ENCODE results near the gene SP8. TPM values are rescaled to one million over a fixed set of nuclear protein-coding genes. Genes with fewer than 3 reads are reported as not detected.

The SP8 gene
- total RNA-seq, 6 experiments from 2014 or later = not detected

GRCh38 chr7:20798081-20798693, 11.5 kb upstream of the SP8 start:
- H3K9me3 ChIP-seq = no peaks in the 10 kb centered on the region
- no peaks in the 10 kb centered on the region for H3K36me3 ChIP-seq
- peaks cover 10 to 52% of the 10 kb centered on the region in 2 donors for H3K27me3 ChIP-seq
- WGBS (ENCODE audit: insufficient coverage, low coverage, low lambda C conversion rate, missing lambda C conversion rate) = 0% methylated on average over 13 of the region's 77 CpGs
- ATAC-seq (peak; percentile 91 to 99 (median 96)), DNase-seq (peak; percentile 73 to 86 (median 79))
- TF ChIP-seq, protein P1, sequence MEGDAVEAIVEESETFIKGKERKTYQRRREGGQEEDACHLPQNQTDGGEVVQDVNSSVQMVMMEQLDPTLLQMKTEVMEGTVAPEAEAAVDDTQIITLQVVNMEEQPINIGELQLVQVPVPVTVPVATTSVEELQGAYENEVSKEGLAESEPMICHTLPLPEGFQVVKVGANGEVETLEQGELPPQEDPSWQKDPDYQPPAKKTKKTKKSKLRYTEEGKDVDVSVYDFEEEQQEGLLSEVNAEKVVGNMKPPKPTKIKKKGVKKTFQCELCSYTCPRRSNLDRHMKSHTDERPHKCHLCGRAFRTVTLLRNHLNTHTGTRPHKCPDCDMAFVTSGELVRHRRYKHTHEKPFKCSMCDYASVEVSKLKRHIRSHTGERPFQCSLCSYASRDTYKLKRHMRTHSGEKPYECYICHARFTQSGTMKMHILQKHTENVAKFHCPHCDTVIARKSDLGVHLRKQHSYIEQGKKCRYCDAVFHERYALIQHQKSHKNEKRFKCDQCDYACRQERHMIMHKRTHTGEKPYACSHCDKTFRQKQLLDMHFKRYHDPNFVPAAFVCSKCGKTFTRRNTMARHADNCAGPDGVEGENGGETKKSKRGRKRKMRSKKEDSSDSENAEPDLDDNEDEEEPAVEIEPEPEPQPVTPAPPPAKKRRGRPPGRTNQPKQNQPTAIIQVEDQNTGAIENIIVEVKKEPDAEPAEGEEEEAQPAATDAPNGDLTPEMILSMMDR (IDR thresholded peaks at IDR 0.05) = no peak
- no peak for TF ChIP-seq POLR2A (IDR thresholded peaks at IDR 0.05)
- H3K4me3 ChIP-seq = peak overlapping the region; percentile 48 to 57 (median 52)
- H3K4me1 ChIP-seq = peaks cover 0 to 14% (median 3%) of the 10 kb centered on the region in 4 donors
- H3K27ac ChIP-seq = no peak overlapping the region
- intact Hi-C loops (cut with DNase I) = no loop called here

- H3K4me3 ChIP-seq = peak overlapping the region; percentile 27 to 57 (median 40)
- H3K27me3 ChIP-seq = peaks cover 10 to 58% of the 10 kb centered on the region in 2 donors
- H3K4me1 ChIP-seq = peaks cover 0 to 14% (median 3%) of the 10 kb centered on the region in 4 donors
- no peak overlapping the region for H3K27ac ChIP-seq
- WGBS (ENCODE audit: insufficient coverage, low coverage, low lambda C conversion rate, missing lambda C conversion rate) = 7% methylated on average over 15 of the region's 40 CpGs
- intact Hi-C loops (cut with DNase I) = no loop called here
- ATAC-seq (peak in 2 of 4 donors; percentile 48 to 60), DNase-seq (peak in 2 of 3 donors; percentile 57 to 59)
- TF ChIP-seq, protein P1 (IDR thresholded peaks at IDR 0.05) = no peak
- no peak for TF ChIP-seq POLR2A (IDR thresholded peaks at IDR 0.05)
- no peaks in the 10 kb centered on the region for H3K9me3 ChIP-seq
- H3K36me3 ChIP-seq = no peaks in the 10 kb centered on the region
These were observed 10.9 kb upstream of the SP8 start for GRCh38 chr7:20797462-20798080.

DNA sequence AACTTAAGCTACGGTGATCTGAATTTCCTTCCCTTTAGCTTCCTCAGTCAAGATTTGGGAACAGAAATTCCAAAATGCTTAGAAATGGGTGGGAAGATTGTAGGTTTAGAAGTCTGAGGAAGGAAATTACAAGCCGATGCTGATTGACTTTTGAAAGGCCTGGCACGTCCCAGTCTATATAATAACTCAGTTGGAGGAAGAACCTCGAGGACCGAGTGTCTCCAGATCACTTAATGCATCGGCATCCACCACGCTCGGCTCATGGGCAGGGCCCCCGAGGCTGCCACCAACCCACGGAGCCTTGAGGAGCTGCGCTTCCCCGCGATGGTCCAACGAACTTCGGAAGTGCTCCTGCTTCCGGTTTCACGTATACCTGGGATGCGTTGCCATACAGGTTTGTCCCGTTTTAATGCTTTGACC, 10.4 kb upstream of the SP8 start:
- WGBS (ENCODE audit: insufficient coverage, low coverage, low lambda C conversion rate, missing lambda C conversion rate) = 2% methylated on average over 19 of the region's 19 CpGs
- peaks cover 10 to 63% of the 10 kb centered on the region in 2 donors for H3K27me3 ChIP-seq
- H3K27ac ChIP-seq = no peak overlapping the region
- no peaks in the 10 kb centered on the region for H3K9me3 ChIP-seq
- H3K36me3 ChIP-seq = no peaks in the 10 kb centered on the region
- intact Hi-C loops (cut with DNase I) = no loop called here
- TF ChIP-seq, protein P1 (IDR thresholded peaks at IDR 0.05) = no peak
- TF ChIP-seq POLR2A (IDR thresholded peaks at IDR 0.05) = no peak
- H3K4me3 ChIP-seq = no peak overlapping the region
- DNase-seq (no peak), ATAC-seq (no peak)
- H3K4me1 ChIP-seq = peaks cover 0 to 14% (median 3%) of the 10 kb centered on the region in 4 donors

DNA sequence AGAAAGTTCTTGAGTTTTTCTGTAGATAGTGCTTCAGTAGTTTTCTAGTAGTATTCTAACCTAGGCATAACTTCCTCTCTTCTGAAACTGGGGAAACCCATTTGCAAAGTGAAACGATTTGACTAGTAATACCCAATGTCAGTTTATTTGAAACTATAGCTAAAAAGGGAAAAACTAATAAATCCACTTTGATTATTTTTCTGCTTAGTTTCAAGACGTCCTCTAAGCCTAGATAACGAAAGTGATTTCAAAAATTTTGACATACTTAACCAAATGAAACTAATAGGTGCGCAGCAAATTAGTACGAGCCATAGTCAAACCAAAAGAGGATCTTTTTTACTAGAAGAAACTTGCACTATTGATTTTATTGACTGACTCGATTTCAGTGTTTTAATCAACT, 9.8 kb upstream of the SP8 start:
- no peak for DNase-seq
- Histone ChIP-seq H3K9me3 (no peaks in the 10 kb centered on the region), H3K36me3 (no peaks in the 10 kb centered on the region), H3K27me3 (peaks cover 10 to 60% of the 10 kb centered on the region in 2 donors), H3K4me1 (peaks cover 0 to 14% (median 3%) of the 10 kb centered on the region in 4 donors), H3K4me3 (no peak overlapping the region), H3K27ac (no peak overlapping the region)
- no peak for TF ChIP-seq POLR2A (IDR thresholded peaks at IDR 0.05)
- TF ChIP-seq, protein P1 (IDR thresholded peaks at IDR 0.05) = no peak
- ATAC-seq = no peak
- 6% methylated on average over 6 of the region's 6 CpGs for WGBS (ENCODE audit: insufficient coverage, low coverage, low lambda C conversion rate, missing lambda C conversion rate)
- intact Hi-C loops (cut with DNase I) = no loop called here
